BLaER1 treated with 17β-estradiol and CSF1 and Interleukin-3, amounts not matched to agents 10 nM and 100 nM (cell line): ENCODE measurements around the gene LALBA.
"Not testable (repeated sequence)": the region's sequence is repeated elsewhere in the genome, so short reads cannot be mapped to it uniquely, and the experiment has no call there.

ENCODE experiments used
- H3K27ac ChIP-seq, 11 experiments: shearing (Covaris generic); formaldehyde crosslinking; 2 replicates each; pipeline ENCODE4 v1.8.1; 2022
- H3K27me3 ChIP-seq, 11 experiments: shearing (Covaris generic); formaldehyde crosslinking; 2 replicates each; pipeline ENCODE4 v1.8.1; 2022
- H3K36me3 ChIP-seq, 11 experiments: shearing (Covaris generic); formaldehyde crosslinking; 2 replicates each; pipeline ENCODE4 v1.8.1; 2022
- H3K4me1 ChIP-seq, 10 experiments: shearing (Covaris generic); formaldehyde crosslinking; 2 replicates each; pipeline ENCODE4 v1.8.1; 2022
- H3K4me2 ChIP-seq, 11 experiments: shearing (Covaris generic); formaldehyde crosslinking; 2 replicates each; pipeline ENCODE4 v1.8.1; 2022
- H3K4me3 ChIP-seq, 10 experiments: shearing (Covaris generic); formaldehyde crosslinking; 2 replicates each; pipeline ENCODE4 v1.8.1; 2022
- H3K9ac ChIP-seq, 11 experiments: shearing (Covaris generic); formaldehyde crosslinking; 2 replicates each; pipeline ENCODE4 v1.8.1; 2022
- H3K9me3 ChIP-seq, 11 experiments: shearing (Covaris generic); formaldehyde crosslinking; replicated peaks in 1 of 11; 2 replicates each; pipeline ENCODE4 v1.8.1; 2022
- H4K20me1 ChIP-seq, 11 experiments: shearing (Covaris generic); formaldehyde crosslinking; 2 replicates each; pipeline ENCODE4 v1.8.1; 2022
- Cebpa-rat ChIP-seq, 11 experiments: shearing (Covaris generic); IDR thresholded peaks; 2 replicates each; pipeline ENCODE4 v1.8.1; 2022

The LALBA gene

DNA sequence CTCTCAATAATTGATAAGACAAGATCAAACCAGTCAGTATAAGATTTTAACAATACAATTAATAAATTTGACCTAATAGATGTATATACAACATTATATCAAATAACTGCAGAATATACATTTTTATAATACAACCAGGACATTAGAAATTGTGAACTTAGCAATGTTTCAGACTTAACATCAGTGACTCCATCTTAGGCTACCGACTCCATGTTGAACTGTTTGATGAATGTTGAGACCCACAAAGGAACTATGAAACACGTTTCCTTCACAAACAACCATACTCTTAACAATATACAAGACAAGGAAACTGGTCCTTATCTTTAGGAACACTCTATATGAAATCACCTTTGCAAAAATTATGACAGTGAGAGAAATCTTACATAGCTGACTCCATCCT, 13.9 kb upstream of the LALBA start:
- Histone ChIP-seq H3K4me1 (peaks cover 0 to 8% (median 2%) of the 10 kb centered on the region in 10 experiments; a peak in 3 of 20 replicates), H4K20me1 (no peaks in the 10 kb centered on the region), H3K4me2 (no peak overlapping the region), H3K27ac (no peak overlapping the region), H3K9me3 (peaks cover 0 to 11% (median 8%) of the 10 kb centered on the region in 11 experiments; a peak in 8 of 22 replicates), H3K27me3 (no peaks in the 10 kb centered on the region), H3K36me3 (no peaks in the 10 kb centered on the region), H3K9ac (no peak overlapping the region), H3K4me3 (no peak overlapping the region)
- no peak for TF ChIP-seq Cebpa-rat (IDR thresholded peaks at IDR 0.05)

DNA sequence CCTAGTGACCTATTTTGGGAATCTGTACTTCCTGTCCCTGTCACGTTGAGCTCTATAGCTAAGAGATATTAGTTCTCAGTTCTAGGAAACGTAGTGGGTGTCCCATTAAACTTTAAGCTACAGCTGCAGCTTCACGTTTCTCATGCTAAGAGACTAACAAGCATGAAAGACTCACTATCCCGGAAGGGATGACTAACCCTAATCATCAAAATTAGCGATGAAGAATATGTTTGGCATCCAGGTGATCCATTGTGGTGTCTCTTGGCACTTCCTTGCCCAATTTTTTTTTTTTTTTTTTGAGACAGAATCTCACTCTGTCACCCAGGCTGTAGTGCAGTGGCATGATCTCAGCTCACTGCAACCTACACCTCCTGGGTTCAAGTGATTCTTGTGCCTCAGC, 11.0 kb upstream of the LALBA start:
- no peaks in the 10 kb centered on the region for H3K36me3 ChIP-seq

DNA sequence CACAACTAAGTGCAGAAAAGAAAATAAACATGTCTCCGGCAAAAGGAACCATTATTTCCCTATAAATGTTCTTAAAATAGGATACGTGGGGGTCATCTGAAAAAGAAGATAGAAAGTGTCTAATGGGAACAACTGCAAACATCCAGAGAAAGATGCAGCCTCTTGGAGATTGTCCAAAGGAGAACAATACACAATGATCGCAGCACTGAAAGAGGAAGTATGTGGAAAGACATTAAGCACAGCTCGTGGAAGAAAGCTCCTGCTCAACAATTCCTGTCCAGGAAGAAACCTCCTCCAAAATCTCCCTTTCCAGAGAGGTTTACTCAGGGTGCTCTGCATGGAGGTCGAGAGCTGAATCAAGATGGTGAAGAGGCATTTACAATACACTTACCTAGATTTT, 2.5 kb upstream of the LALBA start:
- Histone ChIP-seq H3K4me1 (peaks cover 0 to 8% (median 0%) of the 10 kb centered on the region in 10 experiments; a peak in 2 of 20 replicates), H3K9ac (no peak overlapping the region), H3K27me3 (no peaks in the 10 kb centered on the region), H3K9me3 (no peaks in the 10 kb centered on the region), H3K4me2 (0 out of 22 replicates have a peak overlapping the region, but pooled peaks of 2 of the 11 experiments have one; percentile 0 to 37), H3K4me3 (no peak overlapping the region), H3K27ac (no peak overlapping the region), H3K36me3 (no peaks in the 10 kb centered on the region), H4K20me1 (no peaks in the 10 kb centered on the region)
- TF ChIP-seq Cebpa-rat (IDR thresholded peaks at IDR 0.05), result no peak

More for the DNA sequence above, 11.0 kb upstream of the LALBA start:
- H3K27me3 ChIP-seq, result no peaks in the 10 kb centered on the region
- H3K4me2 ChIP-seq, result peak overlapping the region in 6 of 11 experiments; percentile 2 to 28 (median 18); a peak in 3 of 22 replicates
- no peak for TF ChIP-seq Cebpa-rat (IDR thresholded peaks at IDR 0.05)
- no peak overlapping the region for H3K9ac ChIP-seq
- H3K4me3 ChIP-seq, result no peak overlapping the region
- no peak overlapping the region for H3K27ac ChIP-seq
- H3K9me3 ChIP-seq, result no peaks in the 10 kb centered on the region
- peaks cover 0 to 8% (median 2%) of the 10 kb centered on the region in 10 experiments; a peak in 3 of 20 replicates for H3K4me1 ChIP-seq
- H4K20me1 ChIP-seq, result no peaks in the 10 kb centered on the region

DNA sequence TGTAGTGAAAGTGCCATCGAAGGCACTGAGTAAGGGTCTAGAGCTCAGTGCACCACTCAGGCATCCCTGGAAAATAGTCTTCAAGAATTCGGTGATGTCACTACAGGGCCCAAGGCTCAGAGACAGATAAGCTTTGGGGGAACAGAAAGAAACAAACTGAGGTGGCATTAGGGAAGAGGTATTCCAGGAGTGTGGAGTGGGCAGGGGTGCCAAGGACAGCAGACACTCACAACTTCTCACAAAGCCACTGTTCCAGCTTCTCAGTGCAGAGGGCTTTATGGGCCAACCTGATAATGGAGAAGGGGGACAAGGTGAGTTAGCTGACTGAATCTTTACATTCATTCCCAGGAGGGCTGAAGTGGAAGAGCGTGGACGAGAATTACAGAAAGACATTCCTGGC, 2.1 kb downstream of the LALBA start:
- Histone ChIP-seq H3K36me3 (no peaks in the 10 kb centered on the region), H4K20me1 (no peaks in the 10 kb centered on the region), H3K4me3 (no peak overlapping the region), H3K9me3 (no peaks in the 10 kb centered on the region), H3K4me2 (no peak overlapping the region), H3K4me1 (peaks cover 0 to 8% (median 0%) of the 10 kb centered on the region in 10 experiments; a peak in 2 of 20 replicates), H3K27ac (no peak overlapping the region), H3K9ac (no peak overlapping the region), H3K27me3 (no peaks in the 10 kb centered on the region)
- no peak for TF ChIP-seq Cebpa-rat (IDR thresholded peaks at IDR 0.05)

DNA sequence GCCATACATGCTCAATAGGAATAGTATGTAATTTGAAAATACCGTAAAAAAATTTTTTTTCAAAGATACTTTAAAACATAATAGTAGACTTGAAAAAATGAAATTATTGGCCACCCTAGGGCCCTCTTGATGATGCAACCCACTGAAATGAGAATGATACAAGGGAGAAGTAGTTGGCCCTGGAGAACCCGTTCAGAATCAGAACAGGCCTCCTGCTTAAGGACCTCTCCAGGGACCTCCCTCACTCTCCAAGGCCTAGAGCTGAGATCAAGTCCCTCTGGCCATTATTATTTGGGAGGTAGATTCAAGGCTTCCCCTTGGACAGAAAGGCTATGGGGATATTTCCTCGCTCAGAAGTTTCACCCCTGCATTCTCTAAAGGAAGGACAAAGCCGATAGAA, 11.9 kb downstream of the LALBA start:
- H3K4me3 ChIP-seq, result no peak overlapping the region
- no peak for TF ChIP-seq Cebpa-rat (IDR thresholded peaks at IDR 0.05)

DNA sequence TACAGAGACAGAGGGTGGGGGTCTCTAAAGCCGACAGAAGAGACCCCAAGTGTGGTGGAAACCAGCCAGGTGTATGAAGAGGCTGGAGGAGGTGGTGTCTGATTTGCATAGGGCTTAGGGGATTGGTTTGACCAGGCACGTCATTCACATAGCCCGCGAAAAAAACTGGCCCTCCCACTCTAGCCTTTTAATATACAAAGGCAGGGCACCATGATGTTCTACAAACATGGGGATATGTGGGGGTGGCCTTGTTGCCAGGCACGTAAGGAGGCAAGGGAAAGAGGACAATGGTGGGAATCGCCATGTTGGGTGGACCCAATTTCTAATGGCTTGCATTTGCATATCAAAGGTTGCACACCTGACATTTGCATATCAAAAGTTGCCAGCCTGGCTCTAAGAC, 13.2 kb downstream of the LALBA start:
- Histone ChIP-seq H3K36me3 (no peaks in the 10 kb centered on the region), H4K20me1 (no peaks in the 10 kb centered on the region), H3K9me3 (peaks cover 0 to 12% (median 3%) of the 10 kb centered on the region in 11 experiments; a peak in 16 of 22 replicates), H3K4me3 (no peak overlapping the region), H3K27me3 (no peaks in the 10 kb centered on the region), H3K4me2 (no peak overlapping the region), H3K4me1 (peaks cover 0 to 13% (median 0%) of the 10 kb centered on the region in 10 experiments; a peak in 5 of 20 replicates), H3K9ac (no peak overlapping the region), H3K27ac (no peak overlapping the region)
- no peak for TF ChIP-seq Cebpa-rat (IDR thresholded peaks at IDR 0.05)

More for the DNA sequence above, 11.9 kb downstream of the LALBA start:
- Histone ChIP-seq H3K4me1 (peaks cover 0 to 13% (median 0%) of the 10 kb centered on the region in 10 experiments; a peak in 5 of 20 replicates), H3K9me3 (peaks cover 0 to 9% (median 0%) of the 10 kb centered on the region in 11 experiments; a peak in 1 of 22 replicates), H3K27me3 (no peaks in the 10 kb centered on the region), H4K20me1 (no peaks in the 10 kb centered on the region), H3K9ac (no peak overlapping the region), H3K4me2 (no peak overlapping the region), H3K36me3 (no peaks in the 10 kb centered on the region), H3K27ac (no peak overlapping the region)

DNA sequence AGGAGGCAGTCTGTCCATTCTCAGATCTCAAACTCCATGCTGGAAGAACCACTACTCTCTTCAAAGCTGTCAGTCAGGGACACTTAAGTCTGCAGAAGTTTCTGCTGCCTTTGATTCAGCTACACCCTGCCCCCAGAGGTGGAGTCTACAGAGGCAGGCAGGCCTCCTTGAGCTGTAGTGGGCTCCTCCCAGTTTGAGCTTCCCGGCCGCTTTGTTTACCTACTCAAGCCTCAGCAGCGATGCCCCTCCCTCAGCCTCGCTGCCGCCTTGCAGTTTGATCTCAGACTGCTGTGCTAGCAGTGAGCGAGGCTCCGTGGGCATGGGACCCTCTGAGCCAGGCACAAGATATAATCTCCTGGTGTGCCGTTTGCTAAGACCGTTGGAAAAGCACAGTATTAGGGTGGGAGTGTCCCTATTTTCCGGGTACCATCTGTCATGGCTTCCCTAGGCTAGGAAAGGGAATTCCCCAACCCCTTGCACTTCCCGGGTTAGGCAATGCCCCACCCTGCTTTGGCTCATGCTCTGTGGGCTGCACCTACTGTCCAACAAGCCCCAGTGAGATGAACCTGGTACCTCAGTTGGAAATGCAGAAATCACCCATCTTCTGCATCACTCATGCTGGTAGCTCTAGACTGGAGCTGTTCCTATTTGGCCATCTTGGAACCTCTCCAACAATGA, 16.0 kb downstream of the LALBA start:
- H3K4me1 ChIP-seq, H3K4me3 ChIP-seq, H3K4me2 ChIP-seq, H3K36me3 ChIP-seq, H3K27me3 ChIP-seq, H3K9ac ChIP-seq, H4K20me1 ChIP-seq, H3K27ac ChIP-seq: not testable (repeated sequence)
- peaks cover 0 to 20% (median 11%) of the 10 kb centered on the region in 11 experiments; a peak in 17 of 22 replicates for H3K9me3 ChIP-seq

DNA sequence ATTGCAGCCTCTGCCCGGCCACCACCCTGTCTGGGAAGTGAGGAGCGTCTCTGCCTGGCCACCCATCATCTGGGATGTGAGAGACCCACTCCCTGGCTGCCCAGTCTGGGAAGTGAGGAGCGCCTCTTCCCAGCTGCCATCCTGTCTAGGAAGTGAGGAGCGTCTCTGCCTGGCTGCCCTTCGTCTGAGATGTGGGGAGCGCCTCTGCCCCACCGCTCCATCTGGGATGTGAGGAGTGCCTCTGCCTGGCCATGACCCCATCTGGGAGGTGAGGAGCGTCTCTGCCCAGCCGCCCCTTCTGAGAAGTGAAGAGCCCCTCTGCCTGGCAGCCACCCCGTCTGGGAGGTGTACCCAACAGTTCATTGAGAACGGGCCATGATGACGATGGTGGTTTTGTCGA, 18.2 kb downstream of the LALBA start:
- not testable (repeated sequence) for H3K4me3 ChIP-seq, H3K36me3 ChIP-seq, H3K9ac ChIP-seq, H3K4me1 ChIP-seq, H4K20me1 ChIP-seq, H3K27ac ChIP-seq, H3K27me3 ChIP-seq, H3K4me2 ChIP-seq
- peaks cover 0 to 20% (median 12%) of the 10 kb centered on the region in 11 experiments; a peak in 18 of 22 replicates for H3K9me3 ChIP-seq

DNA sequence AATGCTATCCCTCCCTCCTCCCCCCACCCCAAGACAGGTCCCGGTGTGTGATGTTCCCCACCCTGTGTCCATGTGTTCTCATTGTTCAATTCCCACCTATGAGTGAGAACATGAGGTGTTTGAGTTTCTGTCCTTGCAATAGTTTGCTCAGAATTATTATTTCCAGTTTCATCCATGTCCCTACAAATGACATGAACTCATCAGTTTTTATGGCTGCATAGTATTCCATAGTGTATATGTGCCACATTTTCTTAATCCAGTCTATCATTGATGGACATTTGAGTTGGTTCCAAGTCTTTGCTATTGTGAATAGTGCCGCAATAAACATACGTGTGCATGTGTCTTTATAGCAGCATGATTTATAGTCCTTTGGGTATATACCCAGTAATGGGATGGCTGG, 22.8 kb downstream of the LALBA start:
- H3K27me3 ChIP-seq, H3K9ac ChIP-seq, H3K27ac ChIP-seq, H3K4me1 ChIP-seq, H3K4me3 ChIP-seq, H4K20me1 ChIP-seq, H3K4me2 ChIP-seq, H3K36me3 ChIP-seq: not testable (repeated sequence)
- peaks cover 0 to 13% (median 11%) of the 10 kb centered on the region in 11 experiments; a peak in 18 of 22 replicates for H3K9me3 ChIP-seq
